ENCODE data around the gene DUSP7. TPM values are rescaled to one million over a fixed set of nuclear protein-coding genes. Genes with fewer than 3 reads are reported as not detected.

DUSP7 gene
- total RNA-seq, 1 donor from 2014 or later, result 23.5 TPM

- Histone ChIP-seq H3K27me3 (ENCODE audit: control insufficient read depth, insufficient read depth, low read length) (no peaks in the 10 kb centered on the region), H3K36me3 (ENCODE audit: control insufficient read depth, insufficient read depth, low read length) (no peaks in the 10 kb centered on the region), H3K4me3 (ENCODE audit: low read depth, low read length) (no peak overlapping the region)
- no peak for TF ChIP-seq CTCF (IDR thresholded peaks at IDR 0.05; ENCODE audit: insufficient read depth, low read length, poor library complexity, severe bottlenecking)
- DNase-seq (ENCODE audit: low read depth), result no peak
Observed at GRCh38 chr3:52084216-52084945, 28.0 kb upstream of the DUSP7 start.

GRCh38 chr3:52083556-52084087, 27.3 kb upstream of the DUSP7 start:
- DNase-seq (ENCODE audit: low read depth), result no peak
- TF ChIP-seq CTCF (IDR thresholded peaks at IDR 0.05; ENCODE audit: insufficient read depth, low read length, poor library complexity, severe bottlenecking), result no peak
- no peaks in the 10 kb centered on the region for H3K36me3 ChIP-seq (ENCODE audit: control insufficient read depth, insufficient read depth, low read length)
- H3K4me3 ChIP-seq (ENCODE audit: low read depth, low read length), result no peak overlapping the region
- H3K27me3 ChIP-seq (ENCODE audit: control insufficient read depth, insufficient read depth, low read length), result no peaks in the 10 kb centered on the region

GRCh38 chr3:52082951-52083350, 26.6 kb upstream of the DUSP7 start:
- TF ChIP-seq CTCF (IDR thresholded peaks at IDR 0.05; ENCODE audit: insufficient read depth, low read length, poor library complexity, severe bottlenecking), result no peak
- Histone ChIP-seq H3K4me3 (ENCODE audit: low read depth, low read length) (no peak overlapping the region), H3K27me3 (ENCODE audit: control insufficient read depth, insufficient read depth, low read length) (no peaks in the 10 kb centered on the region), H3K36me3 (ENCODE audit: control insufficient read depth, insufficient read depth, low read length) (no peaks in the 10 kb centered on the region)
- no peak for DNase-seq (ENCODE audit: low read depth)

GRCh38 chr3:52080830-52081719, 24.7 kb upstream of the DUSP7 start:
- Histone ChIP-seq H3K27me3 (ENCODE audit: control insufficient read depth, insufficient read depth, low read length) (no peaks in the 10 kb centered on the region), H3K4me3 (ENCODE audit: low read depth, low read length) (no peak overlapping the region), H3K36me3 (ENCODE audit: control insufficient read depth, insufficient read depth, low read length) (no peaks in the 10 kb centered on the region)
- no peak for DNase-seq (ENCODE audit: low read depth)
- no peak for TF ChIP-seq CTCF (IDR thresholded peaks at IDR 0.05; ENCODE audit: insufficient read depth, low read length, poor library complexity, severe bottlenecking)

GRCh38 chr3:52079958-52080357, 23.6 kb upstream of the DUSP7 start:
- no peak overlapping the region for H3K4me3 ChIP-seq (ENCODE audit: low read depth, low read length)
- no peaks in the 10 kb centered on the region for H3K36me3 ChIP-seq (ENCODE audit: control insufficient read depth, insufficient read depth, low read length)
- no peak for TF ChIP-seq CTCF (IDR thresholded peaks at IDR 0.05; ENCODE audit: insufficient read depth, low read length, poor library complexity, severe bottlenecking)
- no peaks in the 10 kb centered on the region for H3K27me3 ChIP-seq (ENCODE audit: control insufficient read depth, insufficient read depth, low read length)
- no peak for DNase-seq (ENCODE audit: low read depth)

Measured in kidney epithelial cell (primary cell).